A673 (cell line): ENCODE data around the gene FGF18.

ENCODE experiments used
- EZH2 ChIP-seq: fragments of 200-600 bp; sonication (generic); IDR thresholded peaks from 2 replicates; pipeline ENCODE4 v1.6.1; 2017; ENCODE audit warnings: borderline replicate concordance, low read depth, mild to moderate bottlenecking, mixed read lengths, antibody characterized with exemption, low read length; ENCODE audit not compliant: poor library complexity, severe bottlenecking
- TF ChIP-seq, protein P1 (sequence below): fragments of 300-800, 200-600 bp; sonication (generic); conservative IDR thresholded peaks from 2 replicates; pipeline ENCODE4 v1.5.1; 2017; ENCODE audit warnings: low read depth, mild to moderate bottlenecking, antibody characterized with exemption, low read length, moderate library complexity, mixed read lengths

- TF ChIP-seq, protein P1, sequence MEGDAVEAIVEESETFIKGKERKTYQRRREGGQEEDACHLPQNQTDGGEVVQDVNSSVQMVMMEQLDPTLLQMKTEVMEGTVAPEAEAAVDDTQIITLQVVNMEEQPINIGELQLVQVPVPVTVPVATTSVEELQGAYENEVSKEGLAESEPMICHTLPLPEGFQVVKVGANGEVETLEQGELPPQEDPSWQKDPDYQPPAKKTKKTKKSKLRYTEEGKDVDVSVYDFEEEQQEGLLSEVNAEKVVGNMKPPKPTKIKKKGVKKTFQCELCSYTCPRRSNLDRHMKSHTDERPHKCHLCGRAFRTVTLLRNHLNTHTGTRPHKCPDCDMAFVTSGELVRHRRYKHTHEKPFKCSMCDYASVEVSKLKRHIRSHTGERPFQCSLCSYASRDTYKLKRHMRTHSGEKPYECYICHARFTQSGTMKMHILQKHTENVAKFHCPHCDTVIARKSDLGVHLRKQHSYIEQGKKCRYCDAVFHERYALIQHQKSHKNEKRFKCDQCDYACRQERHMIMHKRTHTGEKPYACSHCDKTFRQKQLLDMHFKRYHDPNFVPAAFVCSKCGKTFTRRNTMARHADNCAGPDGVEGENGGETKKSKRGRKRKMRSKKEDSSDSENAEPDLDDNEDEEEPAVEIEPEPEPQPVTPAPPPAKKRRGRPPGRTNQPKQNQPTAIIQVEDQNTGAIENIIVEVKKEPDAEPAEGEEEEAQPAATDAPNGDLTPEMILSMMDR = no peak
- TF ChIP-seq EZH2 = no peak
These were observed 64.2 kb downstream of the FGF18 start for GRCh38 chr5:171483551-171484135.
